CD14-positive monocyte (primary cell): ENCODE results near the gene ZDHHC19. TPM values are rescaled to one million over a fixed set of nuclear protein-coding genes. Genes with fewer than 3 reads are reported as not detected.
A peak's percentile ranks its signal among the peaks of the same experiment; 100 is the strongest.

Source experiments
- DNase-seq, 3 donors: peaks; one replicate each; pipeline ENCODE4 v3.0.0-alpha.2; 2011 to 2022
- H2AFZ ChIP-seq: 2 replicates; pipeline ENCODE4 v1.6.0; 2012; ENCODE audit warnings: mild to moderate bottlenecking, low read depth, low read length, inconsistent platforms; ENCODE audit not compliant: insufficient read depth, poor library complexity, severe bottlenecking
- H3K27ac ChIP-seq, 2 donors: 1 replicate in 1 of 2; 2 replicates in 1 of 2; pipeline ENCODE4 v1.5.1; 2012 to 2013; ENCODE audit warnings: low read length in 2 of 2, control low read depth in 1 of 2, inconsistent platforms in 1 of 2, low read depth in 1 of 2, mild to moderate bottlenecking in 1 of 2
- H3K27me3 ChIP-seq, 2 donors: one replicate each; pipeline versions ENCODE4 v1.6.0 to v1.6.1; 2011 to 2013; ENCODE audit warnings: low read length in 2 of 2; ENCODE audit not compliant: control insufficient read depth in 2 of 2, insufficient read depth in 2 of 2
- H3K36me3 ChIP-seq, 2 donors: replicated peaks in 1 of 2; 1 replicate in 1 of 2; 2 replicates in 1 of 2; pipeline versions ENCODE4 v1.5.1 to v1.6.1; 2012 to 2013; ENCODE audit warnings: low read length in 2 of 2, control low read depth in 1 of 2, inconsistent platforms in 1 of 2, mild to moderate bottlenecking in 1 of 2; ENCODE audit not compliant: insufficient read depth in 2 of 2, control insufficient read depth in 1 of 2
- H3K4me1 ChIP-seq, 2 donors: 1 replicate in 1 of 2; 2 replicates in 1 of 2; pipeline versions ENCODE4 v1.5.1 to v1.6.1; 2012 to 2013; ENCODE audit warnings: low read length in 2 of 2, control low read depth in 1 of 2, inconsistent platforms in 1 of 2, mild to moderate bottlenecking in 1 of 2, moderate library complexity in 1 of 2; ENCODE audit not compliant: insufficient read depth in 2 of 2, control insufficient read depth in 1 of 2
- H3K4me2 ChIP-seq: replicated peaks from 2 replicates; pipeline ENCODE3; 2012; ENCODE audit warnings: low read length, moderate library complexity, mild to moderate bottlenecking; ENCODE audit not compliant: poor library complexity, severe bottlenecking; ENCODE audit errors: extremely low read depth
- H3K4me3 ChIP-seq, 3 experiments: fragments of 200-600 bp in 1 of 3; sonication (generic) in 1 of 3; replicated peaks in 1 of 3; 1 replicate in 2 of 3; 2 replicates in 1 of 3; pipeline ENCODE4 v1.5.1; 2011 to 2013; ENCODE audit warnings: low read length in 3 of 3, mild to moderate bottlenecking in 3 of 3, control low read depth in 2 of 3, low read depth in 2 of 3, inconsistent platforms in 1 of 3, moderate library complexity in 1 of 3
- H3K79me2 ChIP-seq: 2 replicates; pipeline ENCODE4 v1.6.0; 2012; ENCODE audit warnings: mild to moderate bottlenecking, control low read depth, inconsistent platforms, low read length, moderate library complexity; ENCODE audit not compliant: insufficient read depth
- H3K9ac ChIP-seq: 2 replicates; pipeline ENCODE4 v1.6.0; 2017; ENCODE audit warnings: low read length, mild to moderate bottlenecking; ENCODE audit not compliant: insufficient read depth, poor library complexity, severe bottlenecking
- H3K9me3 ChIP-seq, 2 donors: replicated peaks in 1 of 2; 1 replicate in 1 of 2; 2 replicates in 1 of 2; pipeline versions ENCODE4 v1.5.1 to v1.6.1; 2012 to 2013; ENCODE audit warnings: low read length in 2 of 2, control low read depth in 1 of 2; ENCODE audit not compliant: control insufficient read depth in 1 of 2, insufficient read depth in 1 of 2
- H4K20me1 ChIP-seq: 2 replicates; pipeline ENCODE4 v1.6.0; 2012; ENCODE audit warnings: mild to moderate bottlenecking, low read length, control low read depth, moderate library complexity; ENCODE audit not compliant: insufficient read depth
- H3K27ac Mint-ChIP-seq, 7 donors: one replicate each; pipeline ENCODE4 v1.8.0; 2020; ENCODE audit warnings: mild to moderate bottlenecking in 7 of 7, mixed read lengths in 7 of 7, moderate library complexity in 6 of 7, inconsistent platforms in 2 of 7
- H3K27me3 Mint-ChIP-seq, 3 donors: one replicate each; pipeline ENCODE4 v1.8.0; 2021 to 2022; ENCODE audit warnings: low read depth in 3 of 3, mild to moderate bottlenecking in 3 of 3, mixed read lengths in 3 of 3, moderate library complexity in 3 of 3, inconsistent platforms in 1 of 3
- H3K36me3 Mint-ChIP-seq, 2 donors: one replicate each; pipeline ENCODE4 v1.8.0; 2020; ENCODE audit warnings: mixed read lengths in 2 of 2, inconsistent platforms in 1 of 2, mild to moderate bottlenecking in 1 of 2
- H3K4me1 Mint-ChIP-seq: one replicate; pipeline ENCODE4 v1.8.0; 2020; ENCODE audit warnings: mild to moderate bottlenecking, mixed read lengths
- H3K4me3 Mint-ChIP-seq, 2 donors: one replicate each; pipeline ENCODE4 v1.8.0; 2020; ENCODE audit warnings: mild to moderate bottlenecking in 2 of 2, mixed read lengths in 2 of 2, moderate library complexity in 1 of 2
- H3K9me3 Mint-ChIP-seq, 7 donors: one replicate each; pipeline ENCODE4 v1.8.0; 2020 to 2022; ENCODE audit warnings: mixed read lengths in 7 of 7, mild to moderate bottlenecking in 6 of 7, moderate library complexity in 6 of 7, inconsistent platforms in 2 of 7
- WGBS: methylation state at CpG from one replicate; pipeline ENCODE4 v1.1.5; 2013; ENCODE audit warnings: missing lambda C conversion rate; ENCODE audit not compliant: insufficient coverage; 5-methylcytosine and 5-hydroxymethylcytosine counted together
- intact Hi-C, 2 donors: fragments of 100-400 bp; cut with micrococcal nuclease; formaldehyde crosslinking; loops; one replicate each; pipeline versions ENCODE4 v1.15.0 to v1.15.1; 2023
- polyA plus RNA-seq, 3 donors: library from polyadenylated mRNA; depleted of rRNA in 1 of 3; unstranded in 2 of 3; stranded (reverse) in 1 of 3; fragments of 300-500 nt in 2 of 3; fragments of >200 nt in 1 of 3; fragmentation: Illumina TruSeq in 2 of 3; gene quantifications; 1 replicate in 2 of 3; 2 replicates in 1 of 3; pipeline ENCODE4 v1.2.3, GENCODE V29; 2012 to 2021
- TF ChIP-seq, protein P1 (sequence below): fragments of 200-600 bp; IDR thresholded peaks from one replicate; pipeline ENCODE4 v1.8.0; 2022; ENCODE audit warnings: antibody characterized with exemption, mild to moderate bottlenecking

The ZDHHC19 gene
- polyA plus RNA-seq, 3 donors = not detected

- H3K4me1 Mint-ChIP-seq = peaks cover 36% of the 10 kb centered on the region
- H3K27me3 Mint-ChIP-seq = peaks cover 0 to 4% (median 3%) of the 10 kb centered on the region in 3 donors
- peak overlapping the region in 3 of 7 donors; percentile 61 to 73 (median 65) for H3K27ac Mint-ChIP-seq
- H3K4me2 ChIP-seq = no peak overlapping the region
- no peaks in the 10 kb centered on the region for H3K36me3 Mint-ChIP-seq
- peak; percentile 47 to 69 (median 57) for DNase-seq
- no peaks in the 10 kb centered on the region for H3K9me3 ChIP-seq
- peak overlapping the region in 1 of 2 donors; percentile 36 for H3K27ac ChIP-seq
- 58% methylated on average over 8 of the region's 9 CpGs for WGBS
- H2AFZ ChIP-seq = no peak overlapping the region
- H3K9me3 Mint-ChIP-seq = no peaks in the 10 kb centered on the region
- intact Hi-C loops = no loop called here
- no peak overlapping the region for H3K4me3 ChIP-seq
- no peak overlapping the region for H3K9ac ChIP-seq
- no peaks in the 10 kb centered on the region for H3K36me3 ChIP-seq
- no peak overlapping the region for H3K4me3 Mint-ChIP-seq
- H3K27me3 ChIP-seq = no peaks in the 10 kb centered on the region
- no peaks in the 10 kb centered on the region for H3K79me2 ChIP-seq
- H3K4me1 ChIP-seq = peaks cover 33 to 35% of the 10 kb centered on the region in 2 donors
- H4K20me1 ChIP-seq = no peaks in the 10 kb centered on the region
- TF ChIP-seq, protein P1, sequence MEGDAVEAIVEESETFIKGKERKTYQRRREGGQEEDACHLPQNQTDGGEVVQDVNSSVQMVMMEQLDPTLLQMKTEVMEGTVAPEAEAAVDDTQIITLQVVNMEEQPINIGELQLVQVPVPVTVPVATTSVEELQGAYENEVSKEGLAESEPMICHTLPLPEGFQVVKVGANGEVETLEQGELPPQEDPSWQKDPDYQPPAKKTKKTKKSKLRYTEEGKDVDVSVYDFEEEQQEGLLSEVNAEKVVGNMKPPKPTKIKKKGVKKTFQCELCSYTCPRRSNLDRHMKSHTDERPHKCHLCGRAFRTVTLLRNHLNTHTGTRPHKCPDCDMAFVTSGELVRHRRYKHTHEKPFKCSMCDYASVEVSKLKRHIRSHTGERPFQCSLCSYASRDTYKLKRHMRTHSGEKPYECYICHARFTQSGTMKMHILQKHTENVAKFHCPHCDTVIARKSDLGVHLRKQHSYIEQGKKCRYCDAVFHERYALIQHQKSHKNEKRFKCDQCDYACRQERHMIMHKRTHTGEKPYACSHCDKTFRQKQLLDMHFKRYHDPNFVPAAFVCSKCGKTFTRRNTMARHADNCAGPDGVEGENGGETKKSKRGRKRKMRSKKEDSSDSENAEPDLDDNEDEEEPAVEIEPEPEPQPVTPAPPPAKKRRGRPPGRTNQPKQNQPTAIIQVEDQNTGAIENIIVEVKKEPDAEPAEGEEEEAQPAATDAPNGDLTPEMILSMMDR = no peak
These were observed 35.5 kb downstream of the ZDHHC19 start for GRCh38 chr3:196175722-196176121.

DNA sequence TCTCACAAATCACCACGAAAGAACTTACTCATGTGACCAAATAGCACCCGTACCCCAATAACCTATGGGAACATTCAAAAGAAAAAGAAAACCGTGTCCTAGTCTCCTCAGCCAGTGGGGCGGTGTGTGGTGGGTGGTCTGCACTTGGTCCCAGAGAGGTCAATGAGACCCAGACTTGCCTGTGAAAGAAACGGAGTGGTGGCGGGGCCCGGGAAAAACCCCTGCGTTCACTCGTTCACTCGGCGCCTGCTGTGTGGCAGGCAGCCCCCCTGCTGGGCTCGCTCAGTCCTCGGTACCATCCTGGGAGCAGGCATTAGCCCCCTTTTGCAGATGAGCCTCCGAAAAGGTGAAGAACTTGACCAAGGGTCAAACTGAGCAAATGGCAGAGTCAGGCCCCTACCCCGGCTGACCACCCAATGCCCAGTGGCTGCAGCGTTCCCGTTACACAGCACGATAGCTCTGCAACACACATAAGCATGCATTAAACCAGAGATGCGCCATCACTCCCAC lies 36.0 kb downstream of the ZDHHC19 start:
- Histone ChIP-seq H3K4me1 (peaks cover 37 to 38% of the 10 kb centered on the region in 2 donors), H3K36me3 (no peaks in the 10 kb centered on the region), H3K9me3 (no peaks in the 10 kb centered on the region), H3K79me2 (no peaks in the 10 kb centered on the region), H3K27ac (peak overlapping the region in 1 of 2 donors; percentile 36), H3K27me3 (no peaks in the 10 kb centered on the region), H2AFZ (no peak overlapping the region), H3K9ac (no peak overlapping the region), H3K4me2 (no peak overlapping the region), H4K20me1 (no peaks in the 10 kb centered on the region), H3K4me3 (no peak overlapping the region)
- peaks cover 0 to 5% (median 3%) of the 10 kb centered on the region in 3 donors for H3K27me3 Mint-ChIP-seq
- intact Hi-C loops = no loop called here
- peak overlapping the region in 1 of 7 donors; percentile 30 for H3K27ac Mint-ChIP-seq
- TF ChIP-seq, protein P1 = no peak
- DNase-seq = no peak
- H3K4me3 Mint-ChIP-seq = no peak overlapping the region
- no peaks in the 10 kb centered on the region for H3K36me3 Mint-ChIP-seq
- peaks cover 0 to 2% (median 0%) of the 10 kb centered on the region in 7 donors for H3K9me3 Mint-ChIP-seq
- peaks cover 34% of the 10 kb centered on the region for H3K4me1 Mint-ChIP-seq
- WGBS = 98% methylated on average over 11 of the region's 19 CpGs
